ENCODE data around the gene MOB3A. TPM values are rescaled to one million over a fixed set of nuclear protein-coding genes. Genes with fewer than 3 reads are reported as not detected.

The MOB3A gene
- total and polyA plus RNA-seq, 2 of the 13 experiments (the other 11 are each of a cell fraction or from before 2014, with no cell fraction given) = 3.5 to 17.8 TPM

- TF ChIP-seq, protein P1, sequence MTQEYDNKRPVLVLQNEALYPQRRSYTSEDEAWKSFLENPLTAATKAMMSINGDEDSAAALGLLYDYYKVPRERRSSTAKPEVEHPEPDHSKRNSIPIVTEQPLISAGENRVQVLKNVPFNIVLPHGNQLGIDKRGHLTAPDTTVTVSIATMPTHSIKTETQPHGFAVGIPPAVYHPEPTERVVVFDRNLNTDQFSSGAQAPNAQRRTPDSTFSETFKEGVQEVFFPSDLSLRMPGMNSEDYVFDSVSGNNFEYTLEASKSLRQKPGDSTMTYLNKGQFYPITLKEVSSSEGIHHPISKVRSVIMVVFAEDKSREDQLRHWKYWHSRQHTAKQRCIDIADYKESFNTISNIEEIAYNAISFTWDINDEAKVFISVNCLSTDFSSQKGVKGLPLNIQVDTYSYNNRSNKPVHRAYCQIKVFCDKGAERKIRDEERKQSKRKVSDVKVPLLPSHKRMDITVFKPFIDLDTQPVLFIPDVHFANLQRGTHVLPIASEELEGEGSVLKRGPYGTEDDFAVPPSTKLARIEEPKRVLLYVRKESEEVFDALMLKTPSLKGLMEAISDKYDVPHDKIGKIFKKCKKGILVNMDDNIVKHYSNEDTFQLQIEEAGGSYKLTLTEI (CRISPR knock-in tag; conservative IDR thresholded peaks at IDR 0.05) = no peak
- TF ChIP-seq ISL2 (CRISPR knock-in tag; IDR thresholded peaks at IDR 0.05) (no peak), RBAK (CRISPR knock-in tag; IDR thresholded peaks at IDR 0.05) (no peak), ZNF75D (CRISPR knock-in tag; IDR thresholded peaks at IDR 0.05; ENCODE audit: borderline replicate concordance) (no peak), ZNF530 (CRISPR knock-in tag; IDR thresholded peaks at IDR 0.05; ENCODE audit: low read depth) (no peak), JUNB (CRISPR knock-in tag; IDR thresholded peaks at IDR 0.05; ENCODE audit: borderline replicate concordance) (no peak), PHF21A (CRISPR knock-in tag; IDR thresholded peaks at IDR 0.05) (peak; percentile 40), ZNF383 (CRISPR knock-in tag; IDR thresholded peaks at IDR 0.05; ENCODE audit: borderline replicate concordance) (no peak), ZNF367 (CRISPR knock-in tag; IDR thresholded peaks at IDR 0.05; ENCODE audit: borderline replicate concordance) (no peak), NFE2L2 (IDR thresholded peaks at IDR 0.05; ENCODE audit: low read length) (no peak), HMG20B (CRISPR knock-in tag; conservative IDR thresholded peaks at IDR 0.05) (no peak), HNRNPK (IDR thresholded peaks at IDR 0.05; ENCODE audit: low read depth, low read length, poor library complexity, severe bottlenecking) (no peak), GABPA (IDR thresholded peaks at IDR 0.05; ENCODE audit: low read depth, low read length) (no peak), GABPA (CRISPR knock-in tag; IDR thresholded peaks at IDR 0.05; ENCODE audit: low read depth) (no peak), TAF15 (IDR thresholded peaks at IDR 0.05; ENCODE audit: low read depth, low read length, poor library complexity, severe bottlenecking) (no peak), NCOA1 (CRISPR knock-in tag; IDR thresholded peaks at IDR 0.05) (no peak), RAD51 (IDR thresholded peaks at IDR 0.05; ENCODE audit: borderline replicate concordance) (no peak)
- TF ChIP-seq, protein P2, sequence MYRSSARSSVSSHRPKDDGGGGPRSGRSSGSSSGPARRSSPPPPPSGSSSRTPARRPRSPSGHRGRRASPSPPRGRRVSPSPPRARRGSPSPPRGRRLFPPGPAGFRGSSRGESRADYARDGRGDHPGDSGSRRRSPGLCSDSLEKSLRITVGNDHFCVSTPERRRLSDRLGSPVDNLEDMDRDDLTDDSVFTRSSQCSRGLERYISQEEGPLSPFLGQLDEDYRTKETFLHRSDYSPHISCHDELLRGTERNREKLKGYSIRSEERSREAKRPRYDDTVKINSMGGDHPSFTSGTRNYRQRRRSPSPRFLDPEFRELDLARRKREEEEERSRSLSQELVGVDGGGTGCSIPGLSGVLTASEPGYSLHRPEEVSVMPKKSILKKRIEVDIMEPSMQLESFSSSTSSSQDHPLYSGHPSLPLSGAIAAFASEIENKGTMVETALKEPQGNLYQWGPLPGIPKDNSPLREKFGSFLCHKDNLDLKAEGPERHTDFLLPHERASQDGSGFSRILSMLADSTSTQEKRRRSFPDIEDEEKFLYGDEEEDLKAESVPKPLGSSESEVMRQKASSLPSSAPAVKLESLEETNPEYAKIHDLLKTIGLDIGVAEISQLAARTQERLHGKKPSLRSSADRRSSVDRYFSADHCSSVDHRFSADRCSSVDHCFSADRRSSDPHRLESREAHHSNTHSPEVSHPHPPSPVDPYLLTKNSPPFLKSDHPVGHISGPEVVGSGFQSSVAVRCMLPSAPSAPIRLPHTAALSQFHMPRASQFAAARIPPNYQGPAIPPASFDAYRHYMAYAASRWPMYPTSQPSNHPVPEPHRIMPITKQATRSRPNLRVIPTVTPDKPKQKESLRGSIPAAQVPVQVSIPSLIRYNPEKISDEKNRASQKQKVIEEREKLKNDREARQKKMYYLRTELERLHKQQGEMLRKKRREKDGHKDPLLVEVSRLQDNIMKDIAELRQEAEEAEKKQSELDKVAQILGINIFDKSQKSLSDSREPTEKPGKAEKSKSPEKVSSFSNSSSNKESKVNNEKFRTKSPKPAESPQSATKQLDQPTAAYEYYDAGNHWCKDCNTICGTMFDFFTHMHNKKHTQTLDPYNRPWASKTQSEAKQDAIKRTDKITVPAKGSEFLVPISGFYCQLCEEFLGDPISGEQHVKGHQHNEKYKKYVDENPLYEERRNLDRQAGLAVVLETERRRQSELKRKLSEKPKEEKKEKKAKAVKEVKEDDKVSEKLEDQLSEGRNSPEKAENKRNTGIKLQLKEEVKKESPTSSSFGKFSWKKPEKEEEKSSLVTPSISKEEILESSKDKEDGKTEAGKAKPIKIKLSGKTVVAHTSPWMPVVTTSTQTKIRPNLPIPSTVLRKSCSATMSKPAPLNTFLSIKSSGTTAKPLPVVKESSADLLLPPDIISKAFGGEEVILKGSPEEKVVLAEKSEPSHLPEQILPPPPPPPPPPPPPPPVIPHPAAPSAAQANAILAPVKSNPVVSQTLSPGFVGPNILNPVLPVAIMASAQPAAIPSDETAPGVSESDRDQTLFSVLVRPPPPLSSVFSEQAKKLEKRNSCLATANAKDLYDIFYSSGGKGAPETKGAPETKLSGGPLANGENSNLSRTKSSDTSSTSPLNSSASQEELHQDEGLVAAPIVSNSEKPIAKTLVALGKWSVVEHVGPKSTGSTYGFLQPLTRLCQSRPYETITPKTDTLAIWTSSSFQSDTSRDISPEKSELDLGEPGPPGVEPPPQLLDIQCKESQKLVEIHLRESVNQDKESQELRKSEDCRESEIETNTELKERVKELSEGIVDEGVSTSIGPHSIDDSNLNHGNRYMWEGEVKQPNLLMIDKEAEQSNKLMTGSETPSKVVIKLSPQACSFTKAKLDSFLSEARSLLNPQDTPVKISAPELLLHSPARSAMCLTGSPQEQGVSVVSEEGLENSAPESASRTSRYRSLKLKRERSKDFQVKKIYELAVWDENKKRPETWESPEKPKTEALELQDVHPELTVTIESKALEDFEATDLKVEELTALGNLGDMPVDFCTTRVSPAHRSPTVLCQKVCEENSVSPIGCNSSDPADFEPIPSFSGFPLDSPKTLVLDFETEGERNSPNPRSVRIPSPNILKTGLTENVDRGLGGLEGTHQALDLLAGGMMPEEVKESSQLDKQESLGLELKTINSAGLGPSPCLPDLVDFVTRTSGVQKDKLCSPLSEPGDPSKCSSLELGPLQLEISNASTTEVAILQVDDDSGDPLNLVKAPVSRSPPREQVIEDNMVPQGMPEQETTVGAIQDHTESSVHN (CRISPR knock-in tag; IDR thresholded peaks at IDR 0.05) = no peak
- TF ChIP-seq, protein P3, sequence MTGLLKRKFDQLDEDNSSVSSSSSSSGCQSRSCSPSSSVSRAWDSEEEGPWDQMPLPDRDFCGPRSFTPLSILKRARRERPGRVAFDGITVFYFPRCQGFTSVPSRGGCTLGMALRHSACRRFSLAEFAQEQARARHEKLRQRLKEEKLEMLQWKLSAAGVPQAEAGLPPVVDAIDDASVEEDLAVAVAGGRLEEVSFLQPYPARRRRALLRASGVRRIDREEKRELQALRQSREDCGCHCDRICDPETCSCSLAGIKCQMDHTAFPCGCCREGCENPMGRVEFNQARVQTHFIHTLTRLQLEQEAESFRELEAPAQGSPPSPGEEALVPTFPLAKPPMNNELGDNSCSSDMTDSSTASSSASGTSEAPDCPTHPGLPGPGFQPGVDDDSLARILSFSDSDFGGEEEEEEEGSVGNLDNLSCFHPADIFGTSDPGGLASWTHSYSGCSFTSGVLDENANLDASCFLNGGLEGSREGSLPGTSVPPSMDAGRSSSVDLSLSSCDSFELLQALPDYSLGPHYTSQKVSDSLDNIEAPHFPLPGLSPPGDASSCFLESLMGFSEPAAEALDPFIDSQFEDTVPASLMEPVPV (CRISPR knock-in tag; IDR thresholded peaks at IDR 0.05) = no peak
Measured at GRCh38 chr19:2064788-2065524, 31.2 kb downstream of the MOB3A start (continued).

Data from HepG2 (cell line).